Sigmoid colon (tissue), 7 donors: Measurements from ENCODE around the gene FEZF1. TPM values are rescaled to one million over a fixed set of nuclear protein-coding genes. Genes with fewer than 3 reads are reported as not detected.

Experiments
- DNase-seq: peaks from one replicate; pipeline ENCODE4 v3.0.0-alpha.2; 2019
- H3K27ac ChIP-seq, 4 donors: fragments of 200-600 bp; sonication (generic); one replicate each; pipeline ENCODE4 v1.5.1; 2016 to 2019; ENCODE audit warnings: mild to moderate bottlenecking in 1 of 4
- H3K27me3 ChIP-seq, 3 donors: fragments of 200-600 bp; sonication (generic); one replicate each; pipeline ENCODE4 v1.5.1; 2019; ENCODE audit warnings: mild to moderate bottlenecking in 1 of 3
- H3K36me3 ChIP-seq, 4 donors: fragments of 200-600 bp; sonication (generic); one replicate each; pipeline ENCODE4 v1.5.1; 2016 to 2019
- H3K4me1 ChIP-seq, 4 donors: fragments of 200-600 bp; sonication (generic); one replicate each; pipeline ENCODE4 v1.5.1; 2017 to 2019
- H3K4me3 ChIP-seq, 4 donors: fragments of 200-600 bp; sonication (generic); one replicate each; pipeline ENCODE4 v1.5.1; 2017 to 2019; ENCODE audit warnings: mild to moderate bottlenecking in 2 of 4, moderate library complexity in 1 of 4
- H3K9me3 ChIP-seq, 4 donors: fragments of 200-600 bp in 3 of 4; sonication (generic) in 3 of 4; one replicate each; pipeline versions ENCODE4 v1.5.1 to v1.6.1; 2013 to 2019
- CTCF ChIP-seq, 4 experiments: fragments of 450-650 bp in 3 of 4; fragments of 200-600 bp in 1 of 4; IDR thresholded peaks; one replicate each; pipeline ENCODE4 v1.5.1; 2016 to 2019; ENCODE audit warnings: antibody characterized with exemption in 4 of 4, mild to moderate bottlenecking in 3 of 4, moderate library complexity in 2 of 4
- EP300 ChIP-seq, 4 donors: sonication (generic); formaldehyde crosslinking; IDR thresholded peaks; one replicate each; pipeline ENCODE4 v1.6.1; 2017; ENCODE audit warnings: antibody characterized with exemption in 4 of 4
- POLR2A ChIP-seq, 2 donors: fragments of 450-650 bp; IDR thresholded peaks; one replicate each; pipeline ENCODE4 v1.6.1; 2016; ENCODE audit warnings: antibody characterized with exemption in 2 of 2, mild to moderate bottlenecking in 2 of 2, moderate library complexity in 2 of 2
- POLR2AphosphoS5 ChIP-seq, 4 donors: sonication (generic); formaldehyde crosslinking; IDR thresholded peaks; one replicate each; pipeline ENCODE4 v1.6.1; 2017; ENCODE audit warnings: antibody characterized with exemption in 4 of 4
- WGBS, 2 donors: extraction: QIAGEN DNeasy Blood & Tissue Kit; methylation state at CpG; one replicate each; pipeline ENCODE4 v1.1.7; 2013; 5-methylcytosine and 5-hydroxymethylcytosine counted together
- intact Hi-C: fragments of 100-400 bp; cut with DNase I; formaldehyde crosslinking; loops from one replicate; pipeline ENCODE4 v1.15.1; 2023
- polyA plus RNA-seq, 3 donors: library from polyadenylated mRNA; stranded (reverse); fragments of 200-250 nt; gene quantifications; one replicate each; pipeline ENCODE4 v1.2.3, GENCODE V29; 2013
- total RNA-seq, 4 donors: library from RNA; depleted of rRNA; stranded (reverse); fragments of >200 nt; gene quantifications; one replicate each; pipeline ENCODE4 v1.1.0, GENCODE V29; 2016
- donor health status: healthy with polysubstance abuse.
- donor health status: Bipolar disorder and iron deficiency.
- donor health status: healthy.

FEZF1 gene
- total and polyA plus RNA-seq, 7 donors: not detected

- Histone ChIP-seq H3K36me3 (no peaks in the 10 kb centered on the region), H3K27me3 (peaks cover 39 to 89% (median 77%) of the 10 kb centered on the region in 3 donors), H3K27ac (no peak overlapping the region), H3K9me3 (no peaks in the 10 kb centered on the region), H3K4me1 (peaks cover 0 to 38% (median 33%) of the 10 kb centered on the region in 4 donors), H3K4me3 (no peak overlapping the region)
- intact Hi-C loops: no loop called here
- TF ChIP-seq POLR2A (IDR thresholded peaks at IDR 0.05): no peak
- TF ChIP-seq CTCF (IDR thresholded peaks at IDR 0.05): no peak
- no peak for TF ChIP-seq EP300 (IDR thresholded peaks at IDR 0.05)
- TF ChIP-seq POLR2AphosphoS5 (IDR thresholded peaks at IDR 0.05): no peak
- DNase-seq: no peak
- 17 to 26% methylated on average over 4 of the region's 4 CpGs for WGBS, 2 donors
Measured at GRCh38 chr7:122314284-122314683, 9.7 kb upstream of the FEZF1 start.

- H3K4me3 ChIP-seq: no peak overlapping the region
- no peaks in the 10 kb centered on the region for H3K36me3 ChIP-seq
- peaks cover 39 to 100% (median 92%) of the 10 kb centered on the region in 3 donors for H3K27me3 ChIP-seq
- DNase-seq: no peak
- 23 to 31% methylated on average over 3 of the region's 3 CpGs for WGBS, 2 donors
- intact Hi-C loops: no loop called here
- no peak overlapping the region for H3K27ac ChIP-seq
- TF ChIP-seq CTCF (IDR thresholded peaks at IDR 0.05) (no peak), POLR2AphosphoS5 (IDR thresholded peaks at IDR 0.05) (no peak), POLR2A (IDR thresholded peaks at IDR 0.05) (no peak), EP300 (IDR thresholded peaks at IDR 0.05) (no peak)
- H3K9me3 ChIP-seq: no peaks in the 10 kb centered on the region
- H3K4me1 ChIP-seq: peaks cover 0 to 38% (median 33%) of the 10 kb centered on the region in 4 donors
Measured at GRCh38 chr7:122312789-122313188, 8.2 kb upstream of the FEZF1 start.

- H3K36me3 ChIP-seq: no peaks in the 10 kb centered on the region
- peaks cover 0 to 35% (median 32%) of the 10 kb centered on the region in 4 donors for H3K4me1 ChIP-seq
- peaks cover 44 to 100% (median 97%) of the 10 kb centered on the region in 3 donors for H3K27me3 ChIP-seq
- DNase-seq: no peak
- TF ChIP-seq POLR2AphosphoS5 (IDR thresholded peaks at IDR 0.05) (no peak), CTCF (IDR thresholded peaks at IDR 0.05) (no peak), EP300 (IDR thresholded peaks at IDR 0.05) (no peak), POLR2A (IDR thresholded peaks at IDR 0.05) (no peak)
- no peak overlapping the region for H3K27ac ChIP-seq
- no peaks in the 10 kb centered on the region for H3K9me3 ChIP-seq
- WGBS, 2 donors: 4 to 7% methylated on average over 34 of the region's 34 CpGs
- intact Hi-C loops: no loop called here
- H3K4me3 ChIP-seq: no peak overlapping the region
Measured at GRCh38 chr7:122311734-122312450, 7.3 kb upstream of the FEZF1 start.

- no peak for TF ChIP-seq POLR2A (IDR thresholded peaks at IDR 0.05)
- TF ChIP-seq POLR2AphosphoS5 (IDR thresholded peaks at IDR 0.05): no peak
- no peak for TF ChIP-seq EP300 (IDR thresholded peaks at IDR 0.05)
- no peak for TF ChIP-seq CTCF (IDR thresholded peaks at IDR 0.05)
- WGBS, 2 donors: 17 to 18% methylated on average over 12 of the region's 12 CpGs
- no peak for DNase-seq
- Histone ChIP-seq H3K4me1 (peaks cover 0 to 35% (median 31%) of the 10 kb centered on the region in 4 donors), H3K27ac (no peak overlapping the region), H3K4me3 (no peak overlapping the region), H3K27me3 (peaks cover 48 to 100% (median 97%) of the 10 kb centered on the region in 3 donors), H3K36me3 (no peaks in the 10 kb centered on the region), H3K9me3 (no peaks in the 10 kb centered on the region)
- intact Hi-C loops: no loop called here
Measured at GRCh38 chr7:122311050-122311700, 6.6 kb upstream of the FEZF1 start.
